Fibroblast of lung (primary cell): ENCODE results near the gene TET2. TPM values are rescaled to one million over a fixed set of nuclear protein-coding genes. Genes with fewer than 3 reads are reported as not detected.
A peak's percentile ranks its signal among the peaks of the same experiment; 100 is the strongest.

Experiments used
- DNase-seq, 2 donors: peaks; one replicate each; pipeline versions ENCODE4 v3.0.0 to v3.0.0-alpha.2; 2010; ENCODE audit warnings: low read depth in 2 of 2
- H2AFZ ChIP-seq: 2 replicates; pipeline ENCODE4 v1.5.1; 2012; ENCODE audit warnings: low read length, control low read depth, inconsistent platforms
- H3K27ac ChIP-seq: 2 replicates; pipeline ENCODE4 v1.5.1; 2011; ENCODE audit warnings: low read length, control low read depth; ENCODE audit not compliant: insufficient read depth
- H3K27me3 ChIP-seq: 2 replicates; pipeline ENCODE4 v1.5.1; 2011; ENCODE audit warnings: mild to moderate bottlenecking, low read length; ENCODE audit not compliant: control insufficient read depth, insufficient read depth
- H3K36me3 ChIP-seq: 2 replicates; pipeline ENCODE4 v1.5.1; 2011; ENCODE audit warnings: low read length; ENCODE audit not compliant: control insufficient read depth, insufficient read depth
- H3K4me1 ChIP-seq: 2 replicates; pipeline ENCODE4 v1.5.1; 2011; ENCODE audit warnings: low read length; ENCODE audit not compliant: control insufficient read depth, insufficient read depth; ENCODE audit errors: extremely low read depth
- H3K4me2 ChIP-seq: 2 replicates; pipeline ENCODE4 v1.5.1; 2011; ENCODE audit warnings: low read length, control low read depth; ENCODE audit not compliant: insufficient read depth; ENCODE audit errors: extremely low read depth
- H3K4me3 ChIP-seq, 4 experiments: fragments of 200-600 bp in 1 of 4; sonication (generic) in 1 of 4; replicated peaks in 1 of 4; 2 replicates each; pipeline ENCODE4 v1.5.1; 2011 to 2016; ENCODE audit warnings: low read length in 4 of 4, low read depth in 3 of 4, mild to moderate bottlenecking in 3 of 4, control low read depth in 2 of 4, inconsistent platforms in 1 of 4, mixed read lengths in 1 of 4; ENCODE audit not compliant: insufficient read depth in 1 of 4; ENCODE audit errors: control extremely low read depth in 1 of 4
- H3K79me2 ChIP-seq: 2 replicates; pipeline ENCODE4 v1.5.1; 2012; ENCODE audit warnings: mild to moderate bottlenecking, low read length, inconsistent platforms; ENCODE audit not compliant: control insufficient read depth, insufficient read depth
- H3K9ac ChIP-seq: 2 replicates; pipeline ENCODE4 v1.5.1; 2011; ENCODE audit warnings: mild to moderate bottlenecking, low read length, control low read depth; ENCODE audit not compliant: insufficient read depth
- H3K9me3 ChIP-seq: 2 replicates; pipeline ENCODE4 v1.5.1; 2012; ENCODE audit warnings: low read depth, low read length; ENCODE audit not compliant: control insufficient read depth, insufficient read depth
- H4K20me1 ChIP-seq: 2 replicates; pipeline ENCODE4 v1.5.1; 2011; ENCODE audit warnings: low read length; ENCODE audit not compliant: control insufficient read depth, insufficient read depth; ENCODE audit errors: extremely low read depth
- CTCF ChIP-seq, 2 donors: IDR thresholded peaks in 1 of 2; conservative IDR thresholded peaks in 1 of 2; 1 replicate in 1 of 2; 2 replicates in 1 of 2; pipeline ENCODE4 v1.5.1; 2011 to 2012; ENCODE audit warnings: low read length in 2 of 2, control low read depth in 1 of 2, inconsistent platforms in 1 of 2, low read depth in 1 of 2, mild to moderate bottlenecking in 1 of 2
- EZH2 ChIP-seq: IDR thresholded peaks from 2 replicates; pipeline ENCODE4 v1.5.1; 2012; ENCODE audit warnings: low read length, control low read depth, mild to moderate bottlenecking; ENCODE audit errors: missing control alignments
- polyA plus RNA-seq, 2 donors: library from polyadenylated mRNA; depleted of rRNA in 1 of 2; stranded (reverse) in 1 of 2; unstranded in 1 of 2; fragments of >200 nt; gene quantifications; 2 replicates each; pipeline ENCODE4 v1.2.1, GENCODE V29; 2011 to 2012; ENCODE audit warnings: missing spikeins in 1 of 2
- total RNA-seq: library from RNA; depleted of rRNA; stranded (reverse); fragments of >200 nt; gene quantifications from 2 replicates; pipeline ENCODE4 v1.2.1, GENCODE V29; 2014

TET2 gene
- total and polyA plus RNA-seq, 2 donors (not counting 1 experiment from before 2014, with no cell fraction given): 6.9 to 8.3 TPM

DNA sequence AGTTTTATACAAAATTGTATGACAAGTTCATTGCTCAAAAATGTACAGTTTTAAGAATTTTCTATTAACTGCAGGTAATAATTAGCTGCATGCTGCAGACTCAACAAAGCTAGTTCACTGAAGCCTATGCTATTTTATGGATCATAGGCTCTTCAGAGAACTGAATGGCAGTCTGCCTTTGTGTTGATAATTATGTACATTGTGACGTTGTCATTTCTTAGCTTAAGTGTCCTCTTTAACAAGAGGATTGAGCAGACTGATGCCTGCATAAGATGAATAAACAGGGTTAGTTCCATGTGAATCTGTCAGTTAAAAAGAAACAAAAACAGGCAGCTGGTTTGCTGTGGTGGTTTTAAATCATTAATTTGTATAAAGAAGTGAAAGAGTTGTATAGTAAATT is 131.0 kb downstream of the TET2 start:
- no peak overlapping the region for H2AFZ ChIP-seq
- no peak overlapping the region for H3K27ac ChIP-seq
- no peak overlapping the region for H3K9ac ChIP-seq
- H3K79me2 ChIP-seq: no peaks in the 10 kb centered on the region
- no peaks in the 10 kb centered on the region for H4K20me1 ChIP-seq
- peaks cover 4% of the 10 kb centered on the region for H3K36me3 ChIP-seq
- DNase-seq: no peak
- H3K4me1 ChIP-seq: peaks cover 6% of the 10 kb centered on the region
- H3K9me3 ChIP-seq: no peaks in the 10 kb centered on the region
- no peak overlapping the region for H3K4me2 ChIP-seq
- no peaks in the 10 kb centered on the region for H3K27me3 ChIP-seq
- TF ChIP-seq EZH2: no peak
- no peak for TF ChIP-seq CTCF (conservative IDR thresholded peaks at IDR 0.05 in 1 of 2, IDR thresholded peaks at IDR 0.05 in 1 of 2; ENCODE audit: low read depth in 1 of 2, low read length in 2 of 2)
- H3K4me3 ChIP-seq: no peak overlapping the region

- Histone ChIP-seq H3K79me2 (no peaks in the 10 kb centered on the region), H3K36me3 (peaks cover 4% of the 10 kb centered on the region), H3K9me3 (no peaks in the 10 kb centered on the region), H3K4me3 (no peak overlapping the region), H3K9ac (no peak overlapping the region), H4K20me1 (no peaks in the 10 kb centered on the region), H3K4me2 (no peak overlapping the region), H3K4me1 (peaks cover 6% of the 10 kb centered on the region), H2AFZ (no peak overlapping the region), H3K27ac (no peak overlapping the region), H3K27me3 (no peaks in the 10 kb centered on the region)
- TF ChIP-seq EZH2 (no peak), CTCF (conservative IDR thresholded peaks at IDR 0.05 in 1 of 2, IDR thresholded peaks at IDR 0.05 in 1 of 2; ENCODE audit: low read depth in 1 of 2, low read length in 2 of 2) (no peak)
- no peak for DNase-seq
Observed at GRCh38 chr4:105279314-105279713, 132.6 kb downstream of the TET2 start.

GRCh38 chr4:105280338-105281123 is 133.9 kb downstream of the TET2 start:
- Histone ChIP-seq H3K4me1 (peaks cover 6% of the 10 kb centered on the region), H3K9ac (no peak overlapping the region), H3K4me3 (no peak overlapping the region), H3K9me3 (no peaks in the 10 kb centered on the region), H3K36me3 (peaks cover 2% of the 10 kb centered on the region), H3K27ac (peak overlapping the region; percentile 45), H3K4me2 (peak overlapping the region; percentile 8), H4K20me1 (no peaks in the 10 kb centered on the region), H3K27me3 (no peaks in the 10 kb centered on the region), H3K79me2 (no peaks in the 10 kb centered on the region), H2AFZ (no peak overlapping the region)
- peak; percentile 94 to 99 for DNase-seq
- TF ChIP-seq EZH2: no peak
- TF ChIP-seq CTCF (conservative IDR thresholded peaks at IDR 0.05 in 1 of 2, IDR thresholded peaks at IDR 0.05 in 1 of 2; ENCODE audit: low read depth in 1 of 2, low read length in 2 of 2): no peak
